H7 (cell line): ENCODE measurements around the gene IER3IP1. TPM values are rescaled to one million over a fixed set of nuclear protein-coding genes. Genes with fewer than 3 reads are reported as not detected.
"Not testable (repeated sequence)": the region's sequence is repeated elsewhere in the genome, so short reads cannot be mapped to it uniquely, and the experiment has no call there.

Experiments used
- DNase-seq: peaks from one replicate; pipeline ENCODE4 v3.0.0; 2012
- H3K27me3 ChIP-seq: 2 replicates; pipeline ENCODE4 v1.6.0; 2011; ENCODE audit warnings: mild to moderate bottlenecking, low read length; ENCODE audit not compliant: control insufficient read depth, insufficient read depth
- H3K36me3 ChIP-seq: replicated peaks from 2 replicates; pipeline ENCODE4 v1.5.1; 2011; ENCODE audit warnings: low read length; ENCODE audit not compliant: control insufficient read depth, insufficient read depth
- H3K4me3 ChIP-seq: 2 replicates; pipeline ENCODE4 v1.5.1; 2011; ENCODE audit warnings: low read depth, mild to moderate bottlenecking, control low read depth, low read length, moderate library complexity; ENCODE audit not compliant: insufficient read depth
- total RNA-seq: library from RNA; depleted of rRNA; stranded (reverse); fragments of >200 nt; shearing (Covaris generic); gene quantifications from 2 replicates; pipeline ENCODE4 v1.2.3, GENCODE V29; 2014; rRNA removed

IER3IP1 gene, protein sequence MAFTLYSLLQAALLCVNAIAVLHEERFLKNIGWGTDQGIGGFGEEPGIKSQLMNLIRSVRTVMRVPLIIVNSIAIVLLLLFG
- 15.0 and 22.7 TPM in 2 replicates for total RNA-seq

- H3K27me3 ChIP-seq, result no peaks in the 10 kb centered on the region
- peak; percentile 89 for DNase-seq
- no peaks in the 10 kb centered on the region; the same call in 1 of the 2 replicates for H3K36me3 ChIP-seq
- peak within 1 kb of the TSS; percentile 82 for H3K4me3 ChIP-seq
Observed at GRCh38 chr18:47175898-47176575, at the start of gene IER3IP1. Gene IER3IP1 (minus strand): TSS chr18:47176364. CDS start chr18:47176277, 87 bp downstream.

- Histone ChIP-seq H3K36me3 (no peaks in the 10 kb centered on the region), H3K27me3 (no peaks in the 10 kb centered on the region; the same call in 1 of the 2 replicates), H3K4me3 (no peak overlapping the region)
- DNase-seq, result peak; percentile 13
Observed at GRCh38 chr18:47215554-47216138, 39.5 kb upstream of the IER3IP1 start.

GRCh38 chr18:47209171-47209570 lies 33.0 kb upstream of the IER3IP1 start:
- Histone ChIP-seq H3K27me3 (no peaks in the 10 kb centered on the region; the same call in 1 of the 2 replicates), H3K4me3 (no peak overlapping the region), H3K36me3 (no peaks in the 10 kb centered on the region)
- DNase-seq, result no peak

GRCh38 chr18:47206945-47207637 lies 30.9 kb upstream of the IER3IP1 start:
- H3K27me3 ChIP-seq, result no peaks in the 10 kb centered on the region; the same call in 1 of the 2 replicates
- no peak overlapping the region for H3K4me3 ChIP-seq
- no peak for DNase-seq
- H3K36me3 ChIP-seq, result no peaks in the 10 kb centered on the region

DNA sequence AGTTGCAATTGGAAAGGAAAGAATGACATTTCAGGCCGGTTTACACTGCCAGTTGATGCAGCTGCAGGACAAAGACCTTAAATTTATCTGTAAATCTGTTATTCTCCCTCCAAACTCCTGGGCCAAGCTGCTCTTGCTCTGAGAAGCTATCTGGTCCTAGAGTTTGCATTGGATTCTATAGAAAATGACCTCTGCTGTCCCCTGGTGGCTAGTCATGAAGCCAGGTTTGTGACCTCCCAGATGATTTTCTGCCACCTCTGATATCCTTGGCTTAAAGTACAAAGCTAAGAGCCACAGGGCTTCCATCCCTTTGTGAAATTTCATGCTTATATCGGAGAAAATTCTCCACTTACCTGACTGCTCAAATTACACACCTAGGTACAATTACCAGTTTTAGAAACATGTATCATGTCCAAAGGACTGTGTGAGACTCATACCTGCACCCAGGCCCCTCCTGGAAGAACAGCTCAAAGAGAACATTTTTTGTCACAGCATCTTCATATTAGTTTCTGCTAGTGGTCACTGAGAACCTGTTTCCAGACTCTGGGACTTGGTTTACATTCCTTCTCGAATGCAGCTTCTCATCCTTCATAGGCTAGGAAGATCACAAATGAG lies 28.9 kb upstream of the IER3IP1 start:
- H3K36me3 ChIP-seq, result no peaks in the 10 kb centered on the region
- DNase-seq, result peak; percentile 38
- H3K4me3 ChIP-seq, result no peak overlapping the region
- no peaks in the 10 kb centered on the region for H3K27me3 ChIP-seq

DNA sequence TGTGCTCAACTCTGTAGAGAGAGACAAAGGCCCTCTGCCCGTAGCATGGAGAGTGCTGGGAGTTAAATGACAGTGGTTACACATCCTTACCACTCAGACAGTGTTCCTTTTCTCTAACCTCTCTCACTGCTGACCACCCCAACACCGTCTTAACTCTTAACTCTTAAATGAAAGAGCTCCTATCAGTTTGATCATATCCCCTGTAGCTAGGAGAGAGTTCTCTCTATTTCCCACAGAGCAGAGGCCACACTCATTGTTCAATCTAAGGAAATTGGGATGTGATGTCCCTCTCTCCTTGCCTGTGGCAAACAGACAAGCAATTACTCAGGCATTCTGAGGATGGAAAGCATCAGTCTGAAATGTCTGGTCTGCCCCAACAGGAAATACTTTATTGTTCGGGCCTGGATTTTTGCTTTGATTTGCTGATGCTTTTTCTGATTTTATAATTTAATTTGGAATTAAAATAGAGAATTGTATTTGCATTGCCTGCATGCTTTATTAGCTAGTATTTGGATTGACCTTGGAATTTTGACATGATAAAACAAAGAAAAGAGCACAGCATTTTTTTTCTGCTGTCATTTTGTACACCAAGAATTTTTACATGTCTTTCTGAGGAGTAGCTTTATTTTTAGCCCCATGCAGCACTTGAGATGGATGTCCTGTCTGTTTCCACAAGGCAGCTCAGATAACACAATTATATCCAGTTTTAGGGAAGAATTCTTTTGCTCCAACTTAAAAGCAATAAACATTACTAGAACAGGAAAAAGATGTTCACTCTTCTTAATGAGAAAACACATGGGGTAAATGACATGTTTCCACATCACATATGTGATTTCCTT lies 27.7 kb upstream of the IER3IP1 start:
- H3K27me3 ChIP-seq, result no peaks in the 10 kb centered on the region
- no peak for DNase-seq
- H3K36me3 ChIP-seq, result no peaks in the 10 kb centered on the region
- no peak overlapping the region for H3K4me3 ChIP-seq

DNA sequence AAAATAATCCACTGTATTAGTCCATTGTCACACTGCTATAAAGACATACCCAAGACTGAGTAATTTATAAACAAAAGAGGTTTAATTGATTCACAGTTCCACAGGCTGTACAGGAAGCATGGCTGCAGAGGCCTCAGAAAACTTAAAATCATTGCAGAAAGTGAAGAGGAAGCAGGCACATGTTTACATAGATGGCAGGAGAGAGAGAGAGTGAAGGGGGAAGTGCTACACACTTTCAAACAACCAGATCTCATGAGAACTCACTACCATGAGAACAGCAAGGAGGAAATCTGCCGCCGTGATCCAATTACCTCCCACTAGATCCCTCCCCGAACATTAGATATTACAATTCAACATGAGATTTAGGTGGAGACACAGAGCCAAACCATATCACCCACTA lies 19.8 kb upstream of the IER3IP1 start:
- not testable (repeated sequence) for DNase-seq, H3K36me3 ChIP-seq, H3K4me3 ChIP-seq, H3K27me3 ChIP-seq

- H3K27me3 ChIP-seq, result no peaks in the 10 kb centered on the region
- no peak for DNase-seq
- H3K4me3 ChIP-seq, result no peak overlapping the region
- H3K36me3 ChIP-seq, result no peaks in the 10 kb centered on the region
Observed at GRCh38 chr18:47191961-47192360, 15.8 kb upstream of the IER3IP1 start.

- H3K27me3 ChIP-seq, result no peaks in the 10 kb centered on the region
- no peaks in the 10 kb centered on the region for H3K36me3 ChIP-seq
- no peak for DNase-seq
- no peak overlapping the region for H3K4me3 ChIP-seq
Observed at GRCh38 chr18:47187721-47188120, 11.6 kb upstream of the IER3IP1 start.

DNA sequence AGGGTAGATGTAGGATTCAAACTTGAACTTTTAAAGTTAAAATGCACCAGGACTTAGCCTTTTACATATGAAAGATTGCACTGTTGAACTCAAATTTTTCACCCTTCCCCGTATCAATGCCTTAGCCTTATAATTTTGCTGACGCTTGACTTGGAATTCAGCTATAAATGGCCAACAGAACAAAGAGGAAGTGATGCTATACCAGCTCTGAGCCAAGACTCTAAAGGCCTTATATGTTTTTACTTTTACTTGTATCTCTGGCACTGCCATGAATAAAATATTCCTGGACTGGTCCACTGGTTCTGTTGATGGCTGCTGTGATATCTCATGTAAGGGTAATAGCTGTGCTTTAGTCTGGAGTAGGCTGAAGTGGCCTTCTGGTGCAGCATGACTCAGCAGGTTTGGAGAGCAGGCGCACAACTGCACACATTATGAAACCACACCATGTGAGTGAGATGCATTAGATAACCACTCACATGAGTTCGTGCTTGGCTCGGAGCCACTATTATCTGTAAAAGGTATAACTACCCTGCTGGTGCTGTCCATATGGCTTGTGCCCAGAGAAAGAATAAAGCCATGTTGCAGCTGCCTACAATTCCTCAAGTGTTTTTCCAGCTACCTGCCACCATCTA lies 8.4 kb upstream of the IER3IP1 start:
- H3K4me3 ChIP-seq, result no peak overlapping the region
- DNase-seq, result no peak
- no peaks in the 10 kb centered on the region for H3K36me3 ChIP-seq
- H3K27me3 ChIP-seq, result no peaks in the 10 kb centered on the region

DNA sequence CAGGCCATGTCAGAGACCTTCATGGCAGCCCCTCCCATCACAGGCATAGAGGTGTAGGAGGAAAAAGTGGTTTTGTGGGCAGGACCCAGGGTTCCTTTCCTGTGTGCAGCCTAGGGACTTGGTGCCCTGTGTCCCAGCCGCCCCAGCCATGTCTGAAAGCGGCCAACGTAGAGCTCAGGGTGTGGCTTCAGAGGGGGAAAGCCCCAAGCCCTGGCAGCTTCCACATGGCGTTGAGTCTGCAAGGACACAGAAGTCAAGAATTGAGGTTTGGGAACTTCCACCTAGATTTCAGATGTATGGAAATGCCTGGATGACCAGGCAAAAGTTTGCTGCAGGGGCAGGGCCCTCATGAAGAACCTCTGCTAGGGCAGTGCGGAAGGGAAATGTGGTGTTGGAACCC lies 6.0 kb upstream of the IER3IP1 start:
- not testable (repeated sequence) for H3K4me3 ChIP-seq, H3K36me3 ChIP-seq, DNase-seq, H3K27me3 ChIP-seq

DNA sequence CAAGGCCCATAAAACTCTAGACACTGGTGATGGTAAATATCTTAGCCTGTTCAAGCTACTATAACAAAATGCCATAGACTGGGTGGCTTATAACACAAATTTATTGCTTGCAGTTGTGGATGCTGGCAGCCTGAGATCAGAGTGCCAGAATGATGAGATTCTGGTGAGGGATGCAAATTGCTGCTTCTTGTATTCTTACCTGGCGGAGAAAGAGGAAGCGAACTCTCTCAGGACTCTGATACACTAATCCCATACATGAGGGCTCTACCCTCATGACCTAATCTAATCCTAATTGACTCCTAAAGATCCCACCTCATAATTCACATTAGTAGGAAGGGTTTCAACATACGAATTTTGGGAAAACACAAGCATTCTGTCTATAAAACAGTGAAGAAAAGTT lies 4.6 kb upstream of the IER3IP1 start:
- Histone ChIP-seq H3K27me3 (no peaks in the 10 kb centered on the region), H3K36me3 (no peaks in the 10 kb centered on the region), H3K4me3 (no peak overlapping the region)
- no peak for DNase-seq

DNA sequence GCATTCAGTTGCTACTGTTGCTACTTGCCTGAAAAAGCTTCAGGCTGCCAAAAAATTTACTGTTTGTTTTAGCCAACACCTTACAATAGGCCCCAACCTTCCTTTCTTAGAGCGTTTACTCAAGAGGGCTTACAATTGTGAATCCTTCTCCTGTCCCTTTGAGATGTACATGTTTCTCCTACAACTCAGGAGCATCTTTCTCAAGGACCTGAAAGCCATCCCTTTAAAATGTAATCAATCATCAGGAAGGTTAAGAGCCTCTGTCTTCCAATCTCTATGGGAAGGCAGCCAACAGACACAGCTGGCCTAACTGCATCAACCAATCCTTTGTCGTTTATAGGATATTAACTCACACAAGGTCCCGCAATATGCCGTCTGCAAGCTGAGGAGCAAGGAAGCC lies 3.4 kb upstream of the IER3IP1 start:
- DNase-seq, result no peak
- Histone ChIP-seq H3K27me3 (no peaks in the 10 kb centered on the region), H3K4me3 (no peak overlapping the region), H3K36me3 (no peaks in the 10 kb centered on the region)
